Osteoblast (primary cell): ENCODE results near the gene DGKB. TPM values are rescaled to one million over a fixed set of nuclear protein-coding genes. Genes with fewer than 3 reads are reported as not detected.

ENCODE experiments used
- DNase-seq: peaks from one replicate; pipeline ENCODE4 v3.0.0; 2011; ENCODE audit warnings: low spot score, mixed read lengths; ENCODE audit not compliant: insufficient read length; ENCODE audit errors: missing footprints
- H2AFZ ChIP-seq: 2 replicates; pipeline ENCODE4 v1.6.0; 2011; ENCODE audit warnings: mild to moderate bottlenecking, low read length
- H3K27ac ChIP-seq: 2 replicates; pipeline ENCODE4 v1.5.1; 2011; ENCODE audit warnings: mild to moderate bottlenecking, low read depth, low read length, moderate library complexity
- H3K27me3 ChIP-seq: 2 replicates; pipeline ENCODE4 v1.6.0; 2012; ENCODE audit warnings: mild to moderate bottlenecking, control low read depth, inconsistent platforms, low read length, moderate library complexity; ENCODE audit not compliant: insufficient read depth
- H3K36me3 ChIP-seq: 2 replicates; pipeline ENCODE4 v1.5.1; 2011; ENCODE audit warnings: mild to moderate bottlenecking, low read length, control low read depth, moderate library complexity; ENCODE audit not compliant: insufficient read depth
- H3K4me1 ChIP-seq: 2 replicates; pipeline ENCODE4 v1.5.1; 2011; ENCODE audit warnings: mild to moderate bottlenecking, low read length, control low read depth, moderate library complexity; ENCODE audit not compliant: insufficient read depth
- H3K4me2 ChIP-seq: 2 replicates; pipeline ENCODE4 v1.6.0; 2011; ENCODE audit warnings: mild to moderate bottlenecking, low read length; ENCODE audit not compliant: insufficient read depth
- H3K4me3 ChIP-seq: fragments of 200-600 bp; sonication (generic); 3 replicates; pipeline ENCODE4 v1.5.1; 2012; ENCODE audit warnings: mild to moderate bottlenecking, low read length, inconsistent platforms; ENCODE audit not compliant: insufficient read depth
- H3K79me2 ChIP-seq: 2 replicates; pipeline ENCODE4 v1.6.0; 2012; ENCODE audit warnings: mild to moderate bottlenecking, low read length, control low read depth, inconsistent platforms; ENCODE audit not compliant: insufficient read depth
- H3K9me3 ChIP-seq: 2 replicates; pipeline ENCODE4 v1.5.1; 2011; ENCODE audit warnings: low read depth, low read length, control low read depth
- H4K20me1 ChIP-seq: 2 replicates; pipeline ENCODE4 v1.6.0; 2012; ENCODE audit warnings: mild to moderate bottlenecking, low read length, control low read depth; ENCODE audit not compliant: insufficient read depth
- CTCF ChIP-seq: IDR thresholded peaks from 2 replicates; pipeline ENCODE4 v1.5.1; 2011; ENCODE audit warnings: mild to moderate bottlenecking, low read depth, low read length, moderate library complexity; ENCODE audit errors: extremely low read depth
- total RNA-seq: library from RNA; depleted of rRNA; stranded (reverse); fragments of >200 nt; gene quantifications from 2 replicates; pipeline ENCODE4 v1.2.3, GENCODE V29; 2012

Gene DGKB
- total RNA-seq, 1 donor: 1.1 TPM

- Histone ChIP-seq H3K36me3 (no peaks in the 10 kb centered on the region), H4K20me1 (no peaks in the 10 kb centered on the region), H3K4me2 (no peak overlapping the region), H3K27ac (no peak overlapping the region), H3K9me3 (no peaks in the 10 kb centered on the region), H3K79me2 (no peaks in the 10 kb centered on the region), H2AFZ (no peak overlapping the region), H3K4me1 (no peaks in the 10 kb centered on the region), H3K4me3 (no peak overlapping the region), H3K27me3 (no peaks in the 10 kb centered on the region)
- TF ChIP-seq CTCF: no peak
- no peak for DNase-seq
These were observed 225.7 kb downstream of the DGKB start for GRCh38 chr7:14676896-14677295.

GRCh38 chr7:14673202-14673601 lies 229.3 kb downstream of the DGKB start:
- H2AFZ ChIP-seq: no peak overlapping the region
- no peak for DNase-seq
- H4K20me1 ChIP-seq: no peaks in the 10 kb centered on the region
- H3K4me3 ChIP-seq: no peak overlapping the region
- TF ChIP-seq CTCF: no peak
- no peak overlapping the region for H3K4me2 ChIP-seq
- no peak overlapping the region for H3K27ac ChIP-seq
- H3K36me3 ChIP-seq: no peaks in the 10 kb centered on the region
- H3K79me2 ChIP-seq: no peaks in the 10 kb centered on the region
- H3K4me1 ChIP-seq: no peaks in the 10 kb centered on the region
- H3K27me3 ChIP-seq: no peaks in the 10 kb centered on the region
- H3K9me3 ChIP-seq: no peaks in the 10 kb centered on the region

GRCh38 chr7:14666913-14667312 lies 235.6 kb downstream of the DGKB start:
- H3K4me3 ChIP-seq: no peak overlapping the region
- no peak for TF ChIP-seq CTCF
- no peak for DNase-seq
- H3K9me3 ChIP-seq: no peaks in the 10 kb centered on the region
- H3K27ac ChIP-seq: no peak overlapping the region
- no peaks in the 10 kb centered on the region for H3K4me1 ChIP-seq
- no peaks in the 10 kb centered on the region for H3K79me2 ChIP-seq
- no peak overlapping the region for H3K4me2 ChIP-seq
- H2AFZ ChIP-seq: no peak overlapping the region
- H3K36me3 ChIP-seq: no peaks in the 10 kb centered on the region
- no peaks in the 10 kb centered on the region for H3K27me3 ChIP-seq
- no peaks in the 10 kb centered on the region for H4K20me1 ChIP-seq

GRCh38 chr7:14666304-14666703 lies 236.2 kb downstream of the DGKB start:
- no peak for TF ChIP-seq CTCF
- Histone ChIP-seq H3K36me3 (no peaks in the 10 kb centered on the region), H4K20me1 (no peaks in the 10 kb centered on the region), H3K27me3 (no peaks in the 10 kb centered on the region), H3K27ac (no peak overlapping the region), H3K79me2 (no peaks in the 10 kb centered on the region), H3K9me3 (no peaks in the 10 kb centered on the region), H3K4me2 (no peak overlapping the region), H3K4me1 (no peaks in the 10 kb centered on the region), H3K4me3 (no peak overlapping the region), H2AFZ (no peak overlapping the region)
- DNase-seq: no peak
